DOHH2 (cell line): ENCODE data around the gene DOCK9.

ENCODE experiments used
- H3F3A ChIP-seq: fragments of 200-600 bp; sonication (generic), shearing (Covaris generic); 2 replicates; pipeline ENCODE4 v1.6.0; 2016; ENCODE audit warnings: antibody characterized with exemption, mild to moderate bottlenecking; ENCODE audit not compliant: control insufficient read depth, insufficient read depth
- H3K27ac ChIP-seq: fragments of 200-600 bp; sonication (generic); 2 replicates; pipeline ENCODE4 v1.5.1; 2014; ENCODE audit warnings: low read depth, mild to moderate bottlenecking, low read length, moderate library complexity
- H3K27me3 ChIP-seq: fragments of 200-600 bp; sonication (generic); 2 replicates; pipeline ENCODE4 v1.6.1; 2014; ENCODE audit warnings: mild to moderate bottlenecking, low read length, mixed read lengths; ENCODE audit not compliant: control insufficient read depth
- H3K36me3 ChIP-seq: fragments of 200-600 bp; sonication (generic); 2 replicates; pipeline ENCODE4 v1.6.1; 2014; ENCODE audit warnings: mild to moderate bottlenecking, low read length, moderate library complexity, mixed read lengths; ENCODE audit not compliant: control insufficient read depth
- H3K4me1 ChIP-seq: fragments of 200-600 bp; sonication (generic); 2 replicates; pipeline ENCODE4 v1.6.1; 2014; ENCODE audit warnings: mild to moderate bottlenecking, low read length, mixed read lengths; ENCODE audit not compliant: control insufficient read depth
- H3K4me2 ChIP-seq: fragments of 200-600 bp; sonication (generic); 2 replicates; pipeline ENCODE4 v1.6.0; 2014; ENCODE audit warnings: mild to moderate bottlenecking, low read length, moderate library complexity
- H3K4me3 ChIP-seq: fragments of 200-600 bp; sonication (generic); 2 replicates; pipeline ENCODE4 v1.5.1; 2014; ENCODE audit warnings: mild to moderate bottlenecking, low read length, mixed read lengths
- H3K79me2 ChIP-seq: fragments of 200-600 bp; sonication (generic); 2 replicates; pipeline ENCODE4 v1.6.1; 2014; ENCODE audit warnings: mild to moderate bottlenecking, low read length, mixed read lengths; ENCODE audit not compliant: control insufficient read depth
- H3K9me2 ChIP-seq: fragments of 200-600 bp; sonication (generic); replicated peaks from 2 replicates; pipeline ENCODE4 v1.6.1; 2014; ENCODE audit warnings: mild to moderate bottlenecking, low read length, mixed read lengths; ENCODE audit not compliant: control insufficient read depth
- H3K9me3 ChIP-seq: fragments of 200-600 bp; sonication (generic); 2 replicates; pipeline ENCODE4 v1.6.1; 2014; ENCODE audit warnings: antibody characterized with exemption, low read length, mixed read lengths; ENCODE audit not compliant: control insufficient read depth, insufficient read depth
- H4K20me1 ChIP-seq: fragments of 200-600 bp; sonication (generic); 2 replicates; pipeline ENCODE4 v1.6.0; 2014; ENCODE audit warnings: low read depth, mild to moderate bottlenecking, antibody characterized with exemption, low read length, moderate library complexity; ENCODE audit not compliant: control insufficient read depth, insufficient read depth
- EZH2phosphoT487 ChIP-seq: fragments of 200-600 bp; sonication (generic); IDR thresholded peaks from 2 replicates; pipeline ENCODE4 v1.6.1; 2017; ENCODE audit warnings: borderline replicate concordance, mild to moderate bottlenecking, antibody characterized with exemption, low read length, moderate library complexity, mixed read lengths
- TF ChIP-seq, protein P1 (sequence below): fragments of 200-600 bp; sonication (generic); IDR thresholded peaks from one replicate; pipeline ENCODE4 v1.5.1; 2014; ENCODE audit warnings: antibody characterized with exemption, mild to moderate bottlenecking, low read depth, low read length; ENCODE audit not compliant: poor library complexity, severe bottlenecking

The DOCK9 gene

DNA sequence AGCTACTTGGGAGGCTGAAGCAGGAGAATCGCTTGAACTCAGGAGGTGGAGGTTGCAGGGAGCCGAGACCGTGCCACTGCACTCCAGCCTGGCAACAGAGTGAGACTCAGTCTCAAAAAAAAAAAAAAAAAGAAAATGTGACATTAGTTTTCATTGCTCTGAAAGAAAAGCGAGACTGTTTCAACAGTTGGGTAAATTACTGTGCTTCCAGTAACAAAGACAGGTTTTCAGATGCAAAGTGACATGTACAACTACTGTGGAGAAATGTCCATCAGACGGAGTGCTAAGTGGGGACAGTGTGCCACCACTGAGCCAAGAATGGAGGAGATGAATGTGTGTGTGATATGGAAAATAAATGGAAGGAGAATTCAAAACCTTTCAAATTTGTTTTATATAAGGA, 201.2 kb downstream of the DOCK9 start:
- no peaks in the 10 kb centered on the region for H3F3A ChIP-seq
- no peaks in the 10 kb centered on the region for H3K4me1 ChIP-seq
- no peak overlapping the region for H3K4me3 ChIP-seq
- no peaks in the 10 kb centered on the region for H3K36me3 ChIP-seq
- no peaks in the 10 kb centered on the region for H3K27me3 ChIP-seq
- TF ChIP-seq, protein P1, sequence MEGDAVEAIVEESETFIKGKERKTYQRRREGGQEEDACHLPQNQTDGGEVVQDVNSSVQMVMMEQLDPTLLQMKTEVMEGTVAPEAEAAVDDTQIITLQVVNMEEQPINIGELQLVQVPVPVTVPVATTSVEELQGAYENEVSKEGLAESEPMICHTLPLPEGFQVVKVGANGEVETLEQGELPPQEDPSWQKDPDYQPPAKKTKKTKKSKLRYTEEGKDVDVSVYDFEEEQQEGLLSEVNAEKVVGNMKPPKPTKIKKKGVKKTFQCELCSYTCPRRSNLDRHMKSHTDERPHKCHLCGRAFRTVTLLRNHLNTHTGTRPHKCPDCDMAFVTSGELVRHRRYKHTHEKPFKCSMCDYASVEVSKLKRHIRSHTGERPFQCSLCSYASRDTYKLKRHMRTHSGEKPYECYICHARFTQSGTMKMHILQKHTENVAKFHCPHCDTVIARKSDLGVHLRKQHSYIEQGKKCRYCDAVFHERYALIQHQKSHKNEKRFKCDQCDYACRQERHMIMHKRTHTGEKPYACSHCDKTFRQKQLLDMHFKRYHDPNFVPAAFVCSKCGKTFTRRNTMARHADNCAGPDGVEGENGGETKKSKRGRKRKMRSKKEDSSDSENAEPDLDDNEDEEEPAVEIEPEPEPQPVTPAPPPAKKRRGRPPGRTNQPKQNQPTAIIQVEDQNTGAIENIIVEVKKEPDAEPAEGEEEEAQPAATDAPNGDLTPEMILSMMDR, result no peak
- TF ChIP-seq EZH2phosphoT487, result no peak
- no peaks in the 10 kb centered on the region for H3K79me2 ChIP-seq
- H3K9me3 ChIP-seq, result no peaks in the 10 kb centered on the region
- H4K20me1 ChIP-seq, result no peaks in the 10 kb centered on the region
- H3K27ac ChIP-seq, result no peak overlapping the region
- H3K4me2 ChIP-seq, result no peak overlapping the region
- H3K9me2 ChIP-seq, result no peaks in the 10 kb centered on the region

DNA sequence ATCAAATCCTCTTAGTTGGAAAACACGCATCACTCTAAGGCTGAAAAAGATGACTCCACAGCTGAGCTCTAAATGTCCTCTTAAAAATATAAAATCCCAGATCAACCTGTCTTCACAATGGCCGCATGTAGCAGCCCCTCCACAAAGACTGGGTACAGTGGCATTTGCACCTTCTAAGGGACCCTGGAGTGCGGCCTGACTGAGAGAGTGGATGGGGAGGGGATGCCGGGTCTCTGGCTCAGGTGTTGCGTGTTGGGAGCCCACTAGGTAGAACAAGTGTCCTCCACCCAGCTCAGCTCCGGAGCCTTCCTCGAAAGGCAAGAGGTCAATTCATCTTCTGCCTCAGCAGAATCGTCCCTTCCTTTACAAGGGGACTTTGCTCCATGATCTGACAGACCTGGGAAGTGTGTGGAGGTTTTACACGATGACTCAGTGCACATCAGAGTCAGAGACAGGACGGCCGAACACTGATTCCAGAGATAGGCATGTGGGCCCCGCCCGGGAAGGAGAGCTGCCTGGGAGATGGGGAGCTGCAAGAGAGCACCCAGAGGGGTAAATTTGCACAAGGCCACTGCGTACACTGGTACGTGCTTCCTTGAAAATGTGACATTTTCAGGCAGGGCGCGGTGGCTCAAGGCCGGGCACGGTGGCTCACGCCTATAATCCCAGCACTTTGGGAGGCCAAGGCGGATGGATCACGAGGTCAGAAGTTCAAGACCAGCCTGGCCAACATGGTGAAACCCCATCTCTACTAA, 201.8 kb downstream of the DOCK9 start:
- Histone ChIP-seq H3K36me3 (no peaks in the 10 kb centered on the region), H4K20me1 (no peaks in the 10 kb centered on the region), H3K79me2 (no peaks in the 10 kb centered on the region), H3K9me2 (no peaks in the 10 kb centered on the region), H3K9me3 (no peaks in the 10 kb centered on the region), H3K4me3 (no peak overlapping the region), H3F3A (no peaks in the 10 kb centered on the region), H3K27me3 (no peaks in the 10 kb centered on the region), H3K27ac (no peak overlapping the region), H3K4me1 (no peaks in the 10 kb centered on the region), H3K4me2 (no peak overlapping the region)
- TF ChIP-seq EZH2phosphoT487, result no peak
- TF ChIP-seq, protein P1, result no peak

DNA sequence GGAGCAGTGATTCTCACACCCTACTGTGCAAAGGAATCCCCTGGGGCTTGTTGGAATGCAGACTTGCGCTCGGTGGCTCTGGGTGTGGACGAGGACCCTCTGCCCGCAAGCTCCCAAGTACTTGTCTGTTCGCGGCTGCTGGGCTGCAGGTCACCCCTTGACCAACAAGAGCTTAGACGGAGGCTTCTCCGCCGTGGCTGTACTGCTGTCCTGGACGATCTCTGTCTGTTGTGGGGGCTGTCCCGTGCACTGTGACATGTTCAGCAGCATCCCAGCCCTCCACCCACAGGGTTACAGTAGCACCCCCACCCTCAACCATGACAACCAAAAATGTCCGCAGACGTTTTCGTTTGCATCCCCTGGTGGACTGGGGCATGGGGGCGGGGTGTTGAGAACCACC, 202.5 kb downstream of the DOCK9 start:
- Histone ChIP-seq H3K4me3 (no peak overlapping the region), H3K9me3 (no peaks in the 10 kb centered on the region), H3K9me2 (no peaks in the 10 kb centered on the region), H3K27ac (no peak overlapping the region), H3K36me3 (no peaks in the 10 kb centered on the region), H3K4me2 (no peak overlapping the region), H3F3A (no peaks in the 10 kb centered on the region), H3K4me1 (no peaks in the 10 kb centered on the region), H4K20me1 (no peaks in the 10 kb centered on the region), H3K79me2 (no peaks in the 10 kb centered on the region), H3K27me3 (no peaks in the 10 kb centered on the region)
- TF ChIP-seq EZH2phosphoT487, result no peak

DNA sequence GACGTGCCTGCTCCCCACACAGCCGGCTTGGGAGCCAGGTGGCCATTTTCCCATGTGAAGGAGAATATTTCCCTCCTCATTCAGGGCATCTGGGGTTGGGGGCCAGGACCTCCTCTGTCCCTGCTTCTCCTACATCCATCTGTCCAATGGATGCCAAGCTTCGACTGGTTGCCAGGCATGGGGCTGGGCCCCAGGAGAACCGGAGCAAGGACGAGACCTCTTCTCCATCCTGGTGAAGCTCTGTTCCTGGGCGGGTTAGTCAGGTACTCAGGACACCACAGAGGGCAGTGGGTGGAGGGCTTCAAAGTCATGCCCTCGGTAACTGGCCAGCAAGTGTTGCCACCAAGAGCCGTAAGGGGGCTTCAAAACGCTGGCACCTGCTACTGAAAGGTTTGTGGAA, 203.1 kb downstream of the DOCK9 start:
- no peaks in the 10 kb centered on the region for H3K9me3 ChIP-seq
- H3K27ac ChIP-seq, result no peak overlapping the region
- H4K20me1 ChIP-seq, result no peaks in the 10 kb centered on the region
- no peaks in the 10 kb centered on the region for H3K9me2 ChIP-seq
- no peaks in the 10 kb centered on the region for H3K27me3 ChIP-seq
- H3K4me1 ChIP-seq, result no peaks in the 10 kb centered on the region
- no peaks in the 10 kb centered on the region for H3K79me2 ChIP-seq
- no peak overlapping the region for H3K4me3 ChIP-seq
- H3F3A ChIP-seq, result no peaks in the 10 kb centered on the region
- H3K4me2 ChIP-seq, result no peak overlapping the region
- no peaks in the 10 kb centered on the region for H3K36me3 ChIP-seq
- TF ChIP-seq, protein P1, result no peak
- no peak for TF ChIP-seq EZH2phosphoT487
